SH-SY5Y (cell line): ENCODE results near the gene NLRC3.

Source experiments
- GATA2 ChIP-seq: IDR thresholded peaks from 2 replicates; pipeline ENCODE4 v1.6.1; 2011; ENCODE audit warnings: mild to moderate bottlenecking, low read depth, low read length
- GATA3 ChIP-seq: IDR thresholded peaks from 2 replicates; pipeline ENCODE4 v1.6.1; 2011; ENCODE audit warnings: low read depth, mild to moderate bottlenecking, low read length, moderate library complexity

DNA sequence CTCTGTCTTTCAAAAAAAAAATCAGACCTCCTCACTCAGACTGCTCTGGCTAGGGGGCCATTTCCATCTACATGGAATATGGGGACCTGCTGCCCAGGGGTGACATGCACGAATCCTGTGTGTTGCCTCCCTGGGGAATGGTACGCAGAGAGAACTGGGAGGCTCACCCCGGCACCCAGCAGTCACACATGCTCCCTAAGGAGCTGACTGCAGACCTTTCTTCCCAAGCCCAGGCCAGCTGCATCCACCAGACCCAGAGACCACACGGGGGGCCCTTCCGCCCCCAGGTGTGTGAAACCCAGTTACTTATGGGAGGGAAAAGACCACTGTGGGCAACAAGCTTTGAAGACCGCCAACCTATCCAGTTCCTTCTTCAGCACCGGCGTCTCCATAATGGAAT, 7.2 kb upstream of the NLRC3 start:
- TF ChIP-seq GATA3 (no peak), GATA2 (no peak)
